Activated CD8-positive, alpha-beta memory T cell treated with anti-CD3 and anti-CD28 coated beads, Interleukin-2, amount 10 ng/mL, durations not matched to agents 7 days and 5 days (primary cell): ENCODE data around the gene MPPED1. TPM values are rescaled to one million over a fixed set of nuclear protein-coding genes. Genes with fewer than 3 reads are reported as not detected.

ENCODE experiments used
- ATAC-seq: fragments of 150-1000 bp; cut with Tn5 transposase; one replicate; pipeline ENCODE4 v1.10.0; 2021; ENCODE audit warnings: moderate library complexity
- CTCF ChIA-PET: fragments of 350-600 bp; sonication (Branson Sonifier 250); formaldehyde crosslinking; loops from one replicate; lab custom pipeline; 2021; ENCODE audit warnings: antibody characterized with exemption; lab: Charles Lee
- DNase-seq: peaks from one replicate; pipeline ENCODE4 v3.0.0-alpha.2; 2020
- H3K27ac Mint-ChIP-seq: one replicate; pipeline ENCODE4 v1.8.0; 2021; ENCODE audit warnings: mild to moderate bottlenecking, mixed read lengths
- H3K27me3 Mint-ChIP-seq: one replicate; pipeline ENCODE4 v1.8.0; 2021; ENCODE audit warnings: mixed read lengths
- H3K36me3 Mint-ChIP-seq: one replicate; pipeline ENCODE4 v1.8.0; 2021; ENCODE audit warnings: mild to moderate bottlenecking, mixed read lengths
- H3K4me1 Mint-ChIP-seq: one replicate; pipeline ENCODE4 v1.8.0; 2021; ENCODE audit warnings: mixed read lengths
- H3K4me3 Mint-ChIP-seq: one replicate; pipeline ENCODE4 v1.8.0; 2021; ENCODE audit warnings: mild to moderate bottlenecking, moderate library complexity, mixed read lengths
- H3K9me3 Mint-ChIP-seq: one replicate; pipeline ENCODE4 v1.8.0; 2022; ENCODE audit warnings: low read depth, mixed read lengths
- total RNA-seq, 2 experiments: library from RNA; stranded (reverse); gene quantifications; one replicate each; pipeline ENCODE4 v1.2.3, GENCODE V29; 2021

The MPPED1 gene
- total RNA-seq, 2 experiments from 2014 or later, result not detected

DNA sequence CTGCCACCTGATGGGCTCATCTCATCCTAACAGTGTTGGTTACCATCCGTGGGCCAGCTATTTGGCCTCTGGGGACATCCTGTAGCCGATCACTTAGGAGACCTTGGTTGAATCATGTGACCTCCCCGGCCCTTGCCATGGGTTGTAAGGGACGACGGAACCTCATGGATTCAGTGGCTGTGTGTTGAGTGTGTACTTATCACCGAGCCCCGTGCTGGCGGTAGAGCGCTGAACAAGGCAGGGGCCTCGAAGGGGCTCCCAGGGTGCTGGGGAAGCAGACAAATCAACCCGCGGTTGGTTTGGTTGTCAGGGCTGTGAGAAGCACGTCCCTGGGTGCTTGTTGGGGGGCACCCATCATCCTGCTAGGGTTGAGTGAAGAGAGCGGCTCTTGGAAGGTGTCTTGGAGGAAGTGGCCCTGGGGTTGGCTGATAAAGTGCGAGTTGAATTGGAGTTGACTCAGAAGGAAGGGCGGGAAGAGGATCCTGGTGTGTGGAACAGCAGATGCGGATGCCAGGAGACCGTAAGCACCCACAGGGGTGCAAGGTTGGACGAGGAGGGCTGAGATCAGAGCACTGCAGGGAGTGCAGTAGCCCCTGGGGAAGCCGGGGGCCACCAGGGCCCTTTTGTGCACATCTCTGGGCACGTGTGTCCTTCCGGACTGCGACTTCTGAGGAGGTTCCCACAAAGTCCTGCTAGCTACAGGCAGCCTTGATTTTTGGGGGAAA, 53.6 kb downstream of the MPPED1 start:
- Mint-ChIP-seq H3K27ac (no peak overlapping the region), H3K4me3 (no peak overlapping the region), H3K27me3 (peaks cover 9% of the 10 kb centered on the region), H3K4me1 (no peaks in the 10 kb centered on the region), H3K9me3 (no peaks in the 10 kb centered on the region), H3K36me3 (no peaks in the 10 kb centered on the region)
- ATAC-seq (no peak), DNase-seq (no peak)
- CTCF ChIA-PET, result no interaction called here

DNA sequence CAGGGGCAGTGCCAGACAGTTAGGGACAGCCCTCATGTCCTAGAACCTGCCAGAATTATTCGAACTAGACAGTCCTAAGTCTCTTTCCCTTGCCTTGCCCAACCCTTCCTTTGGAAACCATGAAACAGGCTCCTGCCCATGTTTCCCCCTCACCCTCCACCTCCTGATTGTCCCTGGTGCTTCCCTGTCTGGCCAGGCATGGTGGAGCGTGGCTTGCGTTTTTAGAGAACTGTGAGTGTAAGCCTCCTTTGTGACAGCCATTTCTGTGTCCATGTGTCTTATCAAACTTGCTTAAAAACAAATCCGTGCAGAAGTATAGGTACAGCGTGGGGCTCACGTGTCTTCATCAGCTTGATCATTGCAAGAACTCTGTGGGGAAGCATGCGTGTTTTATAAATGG, 54.9 kb downstream of the MPPED1 start:
- H3K27ac Mint-ChIP-seq, result no peak overlapping the region
- peaks cover 6% of the 10 kb centered on the region for H3K27me3 Mint-ChIP-seq
- DNase-seq (no peak), ATAC-seq (no peak)
- no peaks in the 10 kb centered on the region for H3K4me1 Mint-ChIP-seq
- no peaks in the 10 kb centered on the region for H3K36me3 Mint-ChIP-seq
- H3K9me3 Mint-ChIP-seq, result no peaks in the 10 kb centered on the region
- no peak overlapping the region for H3K4me3 Mint-ChIP-seq
- CTCF ChIA-PET, result no interaction called here

GRCh38 chr22:43467216-43467940, 55.6 kb downstream of the MPPED1 start:
- no peaks in the 10 kb centered on the region for H3K36me3 Mint-ChIP-seq
- H3K4me1 Mint-ChIP-seq, result no peaks in the 10 kb centered on the region
- no peak overlapping the region for H3K4me3 Mint-ChIP-seq
- no peak for DNase-seq
- H3K27me3 Mint-ChIP-seq, result peaks cover 6% of the 10 kb centered on the region
- H3K9me3 Mint-ChIP-seq, result no peaks in the 10 kb centered on the region
- CTCF ChIA-PET, result no interaction called here
- H3K27ac Mint-ChIP-seq, result no peak overlapping the region
- ATAC-seq, result no peak

- Mint-ChIP-seq H3K27me3 (no peaks in the 10 kb centered on the region), H3K36me3 (no peaks in the 10 kb centered on the region), H3K4me1 (no peaks in the 10 kb centered on the region), H3K9me3 (no peaks in the 10 kb centered on the region), H3K4me3 (no peak overlapping the region), H3K27ac (no peak overlapping the region)
- DNase-seq (no peak), ATAC-seq (no peak)
- CTCF ChIA-PET, result no interaction called here
Observed at GRCh38 chr22:43470253-43470652, 58.4 kb downstream of the MPPED1 start.

DNA sequence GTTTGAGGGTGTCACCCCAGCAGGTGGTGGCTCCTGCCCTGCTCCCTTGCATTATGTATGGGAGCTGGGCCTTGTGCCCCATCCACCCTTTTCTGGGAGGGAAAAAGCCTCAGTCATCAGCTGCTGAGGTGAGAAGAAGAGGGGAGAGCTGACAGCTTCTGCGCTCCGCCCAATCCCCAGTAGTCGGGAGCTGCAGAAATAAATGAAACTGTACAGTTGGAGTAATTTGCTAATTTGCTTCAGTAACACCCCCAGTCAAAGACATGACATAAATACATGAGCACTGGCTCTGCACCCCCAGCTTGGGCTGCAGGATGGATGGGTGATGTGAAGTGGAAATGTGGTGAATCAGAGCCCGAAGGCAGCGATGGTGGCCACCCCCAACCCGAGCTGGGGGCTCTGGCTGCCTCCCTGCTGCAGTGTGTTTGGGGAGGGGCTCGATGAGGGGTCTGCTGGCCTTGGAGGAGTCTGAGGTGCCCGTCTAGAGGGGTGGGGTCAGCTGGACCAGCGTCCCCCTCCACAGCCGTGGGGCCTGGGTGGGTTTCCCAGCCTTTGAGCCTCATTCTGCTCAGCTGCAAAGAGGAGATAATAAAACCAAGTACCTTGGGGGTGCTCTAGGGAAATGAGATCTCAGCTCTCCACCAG, 59.2 kb downstream of the MPPED1 start:
- Mint-ChIP-seq H3K9me3 (no peaks in the 10 kb centered on the region), H3K4me1 (no peaks in the 10 kb centered on the region), H3K4me3 (no peak overlapping the region), H3K27me3 (no peaks in the 10 kb centered on the region), H3K27ac (no peak overlapping the region), H3K36me3 (no peaks in the 10 kb centered on the region)
- CTCF ChIA-PET, result no interaction called here
- ATAC-seq, result no peak
- DNase-seq, result no peak

GRCh38 chr22:43471606-43472135, 59.9 kb downstream of the MPPED1 start:
- Mint-ChIP-seq H3K4me1 (no peaks in the 10 kb centered on the region), H3K27ac (no peak overlapping the region), H3K9me3 (no peaks in the 10 kb centered on the region), H3K36me3 (no peaks in the 10 kb centered on the region), H3K27me3 (no peaks in the 10 kb centered on the region), H3K4me3 (no peak overlapping the region)
- no peak for DNase-seq
- CTCF ChIA-PET, result no interaction called here
- ATAC-seq, result no peak

DNA sequence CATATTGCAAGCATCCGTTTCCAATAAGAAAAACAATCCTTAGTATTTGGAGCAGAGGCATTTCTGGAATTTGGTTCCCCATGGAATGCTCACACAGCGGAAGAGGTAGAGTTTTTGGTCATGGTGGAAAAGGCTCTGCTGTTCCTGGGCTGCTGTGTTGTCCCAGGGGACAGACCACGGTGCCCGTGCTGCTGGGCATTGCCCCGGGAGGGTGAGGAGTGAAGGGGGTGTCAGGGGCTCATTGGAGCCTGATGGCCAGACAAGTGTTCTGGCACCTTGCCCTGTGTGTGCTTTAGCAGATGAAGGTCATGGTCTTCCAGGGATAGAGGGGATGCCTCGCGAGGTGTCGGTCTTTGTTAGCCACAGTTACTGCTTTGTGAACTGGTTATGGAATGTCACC, 61.2 kb downstream of the MPPED1 start:
- Mint-ChIP-seq H3K9me3 (no peaks in the 10 kb centered on the region), H3K27ac (no peak overlapping the region), H3K27me3 (no peaks in the 10 kb centered on the region), H3K4me1 (no peaks in the 10 kb centered on the region), H3K36me3 (no peaks in the 10 kb centered on the region), H3K4me3 (no peak overlapping the region)
- no peak for ATAC-seq
- CTCF ChIA-PET, result interaction anchor here (1.1 kb wide), 1 partner anchor 8 kb away, joined by 3 read pairs; no protein-coding TSS in a partner anchor
- no peak for DNase-seq

DNA sequence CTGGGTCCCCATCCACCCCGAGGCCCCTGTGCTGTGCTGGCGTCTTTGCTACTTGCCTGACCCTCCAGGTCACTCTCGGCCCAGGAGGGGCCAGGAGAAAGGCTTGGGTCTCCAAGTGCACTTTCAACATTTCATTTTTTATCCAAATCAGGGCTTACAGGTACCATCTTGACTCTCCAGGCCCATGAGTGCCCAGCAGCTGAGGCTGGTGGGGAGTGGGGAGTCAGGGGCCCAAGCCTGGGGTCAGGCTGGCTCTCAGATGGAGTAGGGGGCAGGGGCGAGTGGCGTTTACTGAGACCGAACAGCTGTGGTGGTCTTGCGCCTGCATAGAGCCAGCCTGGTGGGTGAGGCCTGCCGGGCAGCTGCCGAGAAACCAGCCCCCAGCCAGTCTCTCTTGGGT, 61.6 kb downstream of the MPPED1 start:
- Mint-ChIP-seq H3K4me3 (no peak overlapping the region), H3K4me1 (no peaks in the 10 kb centered on the region), H3K9me3 (no peaks in the 10 kb centered on the region), H3K27me3 (no peaks in the 10 kb centered on the region), H3K27ac (no peak overlapping the region), H3K36me3 (no peaks in the 10 kb centered on the region)
- DNase-seq (no peak), ATAC-seq (no peak)
- CTCF ChIA-PET, result no interaction called here

- Mint-ChIP-seq H3K27ac (no peak overlapping the region), H3K4me3 (no peak overlapping the region), H3K4me1 (no peaks in the 10 kb centered on the region), H3K9me3 (no peaks in the 10 kb centered on the region), H3K36me3 (no peaks in the 10 kb centered on the region), H3K27me3 (no peaks in the 10 kb centered on the region)
- no peak for DNase-seq
- ATAC-seq, result no peak
- CTCF ChIA-PET, result no interaction called here
Observed at GRCh38 chr22:43474161-43475101, 62.6 kb downstream of the MPPED1 start.

DNA sequence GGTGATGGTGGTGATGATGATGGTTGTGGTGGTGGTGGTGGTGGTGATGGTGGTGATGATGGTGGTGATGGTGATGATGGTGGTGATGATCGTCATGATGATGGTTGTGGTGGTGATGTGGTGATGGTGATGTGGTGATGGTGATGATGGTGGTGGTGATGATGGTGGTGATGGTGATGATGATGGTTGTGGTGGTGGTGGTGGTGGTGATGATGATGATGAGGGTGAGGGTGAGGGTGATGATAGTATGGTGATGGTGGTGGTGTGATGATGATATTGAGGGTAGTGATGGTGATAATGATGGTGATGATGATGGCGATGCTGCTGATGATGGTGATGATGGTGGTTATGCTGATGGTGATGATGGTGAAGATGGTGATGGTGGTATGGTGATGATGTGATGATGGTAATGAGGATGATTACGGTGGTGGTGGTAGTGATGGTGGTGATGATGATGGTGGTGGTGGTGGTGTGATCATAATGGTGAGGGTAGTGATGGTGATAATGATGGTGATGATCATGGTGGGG, 63.8 kb downstream of the MPPED1 start:
- CTCF ChIA-PET, result no interaction called here
- no peak for DNase-seq
- H3K27ac Mint-ChIP-seq, result no peak overlapping the region
- peaks cover 3% of the 10 kb centered on the region for H3K4me1 Mint-ChIP-seq
- no peak overlapping the region for H3K4me3 Mint-ChIP-seq
- no peak for ATAC-seq
- no peaks in the 10 kb centered on the region for H3K9me3 Mint-ChIP-seq
- H3K27me3 Mint-ChIP-seq, result no peaks in the 10 kb centered on the region
- H3K36me3 Mint-ChIP-seq, result no peaks in the 10 kb centered on the region

- Mint-ChIP-seq H3K27me3 (no peaks in the 10 kb centered on the region), H3K9me3 (no peaks in the 10 kb centered on the region), H3K27ac (no peak overlapping the region), H3K36me3 (no peaks in the 10 kb centered on the region), H3K4me3 (no peak overlapping the region), H3K4me1 (peaks cover 3% of the 10 kb centered on the region)
- ATAC-seq (no peak), DNase-seq (no peak)
- CTCF ChIA-PET, result no interaction called here
Observed at GRCh38 chr22:43476341-43476740, 64.5 kb downstream of the MPPED1 start.

DNA sequence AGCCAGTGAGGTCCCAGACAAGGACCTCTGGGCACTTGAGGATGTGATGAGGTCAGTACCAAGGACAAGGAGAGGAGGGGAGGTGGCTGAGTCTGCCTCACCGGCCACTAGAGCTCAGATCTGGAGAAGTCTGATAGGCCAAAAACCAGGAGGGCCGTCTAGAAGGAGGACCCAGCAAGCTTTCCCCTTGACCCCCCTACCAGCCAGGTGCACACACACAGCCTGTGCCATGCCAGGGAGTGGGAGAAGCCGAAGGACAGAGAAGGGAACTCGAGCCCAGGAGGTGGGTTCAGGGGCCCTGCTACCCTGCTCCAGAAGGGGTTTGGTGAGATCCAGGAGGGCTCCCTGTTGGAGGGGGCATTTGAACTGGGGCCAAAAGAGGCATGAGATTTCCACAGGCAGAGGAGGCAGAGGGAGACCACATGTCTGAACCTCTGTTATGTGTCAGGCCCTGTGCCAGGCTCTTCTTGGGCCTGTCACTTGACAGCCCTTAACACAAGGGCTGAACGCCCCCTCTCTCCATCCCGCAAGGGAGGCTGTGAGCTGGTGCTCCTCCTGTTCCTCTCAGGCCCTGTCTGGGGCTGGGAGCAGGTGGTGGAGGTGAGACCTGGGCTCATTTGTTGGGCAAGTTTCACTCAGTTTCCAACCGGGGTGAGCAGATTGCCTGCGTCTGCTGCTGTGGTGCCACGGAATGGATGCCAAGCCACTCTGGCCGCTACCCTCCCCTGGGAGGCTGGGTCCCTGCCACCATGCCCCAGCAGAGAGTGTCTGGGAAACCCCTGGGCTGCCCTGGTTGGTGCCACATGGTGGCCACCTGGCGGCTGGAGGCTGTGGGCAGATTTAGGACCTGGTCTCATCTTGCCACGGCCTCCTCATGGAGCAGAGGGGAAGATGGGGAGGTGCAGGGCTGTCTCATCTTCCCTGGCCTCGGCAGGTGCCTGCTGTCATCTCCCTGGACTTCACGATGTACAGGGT, 65.2 kb downstream of the MPPED1 start:
- CTCF ChIA-PET, result no interaction called here
- Mint-ChIP-seq H3K27me3 (no peaks in the 10 kb centered on the region), H3K9me3 (no peaks in the 10 kb centered on the region), H3K27ac (no peak overlapping the region), H3K4me3 (no peak overlapping the region), H3K36me3 (no peaks in the 10 kb centered on the region), H3K4me1 (peaks cover 6% of the 10 kb centered on the region)
- ATAC-seq (no peak), DNase-seq (no peak)
